ENCODE data around the gene TMUB2. TPM values are rescaled to one million over a fixed set of nuclear protein-coding genes. Genes with fewer than 3 reads are reported as not detected.
A peak's percentile ranks its signal among the peaks of the same experiment; 100 is the strongest.
"Not testable (repeated sequence)": the region's sequence is repeated elsewhere in the genome, so short reads cannot be mapped to it uniquely, and the experiment has no call there.

TMUB2 gene
- total RNA-seq (10 to 100 TPM; 41.9 to 59.0 (median 43.8) TPM), polyA plus RNA-seq (10 to 100 TPM; 26.8 to 49.4 (median 43.1) TPM)
- long read RNA-seq, donor 1, partial matches to known transcripts, result 7 of 14 reads
- long read RNA-seq, donor 1, other reads (novel, unspliced or antisense), result 0 of 14 reads
- long read RNA-seq, donor 2, partial matches to known transcripts, result 0 of 4 reads
- long read RNA-seq, donor 2, other reads (novel, unspliced or antisense), result 0 of 4 reads

- TF ChIP-seq CTCF (IDR thresholded peaks at IDR 0.05 in 8 of 11, conservative IDR thresholded peaks at IDR 0.05 in 3 of 11), result peak in 2 of 11 experiments; percentile 32
- TF ChIP-seq POLR2AphosphoS5 (IDR thresholded peaks at IDR 0.05), result peak; percentile 94 to 96 (median 96)
- TF ChIP-seq POLR2A (IDR thresholded peaks at IDR 0.05), result peak in 1 of 3 donors; percentile 65
- Histone ChIP-seq H3K4me1 (peaks cover 21 to 77% (median 46%) of the 10 kb centered on the region in 6 donors), H3K36me3 (peaks cover 0 to 53% (median 41%) of the 10 kb centered on the region in 6 donors), H3K27me3 (replicated peaks in 1 of 7) (no peaks in the 10 kb centered on the region), H3K27ac (peak within 1 kb of the TSS; percentile 96 to 100 (median 98)), H3K9me3 (no peaks in the 10 kb centered on the region), H3K4me3 (peak within 1 kb of the TSS; percentile 66 to 83 (median 79))
- WGBS, 5 donors, result 0 to 1% (median 0%) methylated on average over 38 to 50 of the region's 50 CpGs
- intact Hi-C loops (cut with DNase I; ENCODE audit: low total_unique reads), result no loop called here
- DNase-seq, result peak; percentile 99
Observed at GRCh38 chr17:44186307-44187130, at the start of gene TMUB2. TSS of gene TMUB2 (plus strand) at chr17:44186972. CDS start at chr17:44187709, 737 bp downstream.

DNA sequence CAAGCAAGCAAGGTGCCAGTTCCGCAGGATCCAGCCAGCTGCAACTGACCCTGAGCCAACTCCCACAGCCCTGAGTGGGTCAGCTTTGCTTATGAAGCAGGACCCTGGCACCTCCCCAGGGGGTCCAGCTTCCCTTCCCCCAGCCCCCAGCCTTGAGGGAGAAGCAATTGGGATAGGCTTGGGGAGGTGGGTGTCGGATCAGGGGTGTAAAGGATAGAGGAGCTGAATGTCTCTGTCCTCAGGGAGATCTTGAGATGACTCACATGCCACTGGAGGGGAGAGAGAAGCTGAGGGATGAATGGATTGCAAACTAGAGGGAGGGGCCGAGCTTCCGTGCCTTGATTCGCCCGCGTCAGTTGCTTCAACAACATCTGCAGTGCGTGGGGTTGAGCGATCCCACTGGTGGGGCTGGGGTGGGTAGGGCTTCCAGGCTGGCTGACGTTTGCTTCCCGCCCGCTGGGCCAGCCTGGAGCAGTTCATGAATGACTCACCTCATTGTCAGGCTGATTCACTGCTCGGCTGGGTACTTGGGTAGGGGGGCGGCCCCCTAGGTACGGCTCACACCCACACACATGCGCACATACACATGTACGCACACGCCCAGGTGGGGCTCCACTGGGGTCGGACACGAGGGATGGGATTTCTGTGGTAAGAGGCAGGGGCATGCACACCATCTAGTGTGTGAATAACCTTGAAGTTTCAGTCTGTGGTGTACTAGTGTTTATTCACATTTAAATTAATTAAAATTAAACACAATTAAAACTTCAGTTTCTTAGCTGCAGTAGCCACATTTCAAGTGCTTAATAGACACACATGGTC is 48.7 kb upstream of the TMUB2 start:
- WGBS, 5 donors, result 16 to 28% (median 24%) methylated on average over 15 to 20 of the region's 20 CpGs
- intact Hi-C loops (cut with DNase I; ENCODE audit: low total_unique reads), result no loop called here
- peak overlapping the region in 1 of 8 donors; percentile 11 for H3K27ac ChIP-seq
- peaks cover 0 to 34% (median 0%) of the 10 kb centered on the region in 7 donors for H3K27me3 ChIP-seq (replicated peaks in 1 of 7)
- peaks cover 3 to 34% (median 14%) of the 10 kb centered on the region in 6 donors for H3K4me1 ChIP-seq
- DNase-seq, result no peak
- TF ChIP-seq POLR2A (IDR thresholded peaks at IDR 0.05) (no peak), POLR2AphosphoS5 (IDR thresholded peaks at IDR 0.05) (peak in 2 of 3 donors; percentile 5 to 24)
- H3K4me3 ChIP-seq, result no peak overlapping the region
- H3K9me3 ChIP-seq, result no peaks in the 10 kb centered on the region
- H3K36me3 ChIP-seq, result no peaks in the 10 kb centered on the region

DNA sequence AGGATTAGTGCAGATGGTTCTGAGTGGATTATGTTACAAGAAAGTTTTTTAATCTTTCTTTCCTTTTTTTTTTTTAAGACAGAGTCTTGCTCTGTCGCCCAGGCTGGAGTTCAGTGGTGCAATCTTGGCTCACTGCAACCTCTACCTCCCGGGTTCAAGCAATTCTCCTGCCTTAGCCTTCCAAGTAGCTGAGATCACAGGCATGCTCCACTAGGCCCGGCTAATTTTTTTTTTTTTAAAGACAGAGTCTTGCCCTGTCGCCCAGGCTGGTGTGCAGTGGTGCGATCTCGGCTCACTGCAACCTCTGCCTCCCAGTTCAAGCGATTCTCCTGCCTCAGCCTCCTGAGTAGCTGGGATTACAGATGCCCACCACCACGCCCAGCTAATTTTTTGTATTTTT is 42.9 kb upstream of the TMUB2 start:
- DNase-seq; intact Hi-C loops (cut with DNase I; ENCODE audit: low total_unique reads); H3K4me3 ChIP-seq; H3K9me3 ChIP-seq: not testable (repeated sequence)
- Histone ChIP-seq H3K36me3 (peaks cover 0 to 22% (median 0%) of the 10 kb centered on the region in 6 donors), H3K27me3 (replicated peaks in 1 of 7) (peaks cover 0 to 17% (median 0%) of the 10 kb centered on the region in 7 donors), H3K27ac (peak overlapping the region in 1 of 8 donors; percentile 68), H3K4me1 (peaks cover 3 to 22% (median 14%) of the 10 kb centered on the region in 6 donors)
- WGBS, 5 donors, result 91 to 96% (median 94%) methylated on average over 8 of the region's 8 CpGs

- Histone ChIP-seq H3K9me3 (no peaks in the 10 kb centered on the region), H3K36me3 (peaks cover 0 to 22% (median 0%) of the 10 kb centered on the region in 6 donors), H3K4me3 (no peak overlapping the region), H3K27ac (peak overlapping the region in 3 of 8 donors; percentile 40 to 68 (median 56)), H3K27me3 (replicated peaks in 1 of 7) (peaks cover 0 to 7% (median 0%) of the 10 kb centered on the region in 7 donors), H3K4me1 (peaks cover 3 to 31% (median 15%) of the 10 kb centered on the region in 6 donors)
- TF ChIP-seq CTCF (IDR thresholded peaks at IDR 0.05 in 8 of 11, conservative IDR thresholded peaks at IDR 0.05 in 3 of 11) (no peak), POLR2AphosphoS5 (IDR thresholded peaks at IDR 0.05) (no peak), POLR2A (IDR thresholded peaks at IDR 0.05) (no peak)
- no peak for DNase-seq
- 79 to 96% (median 88%) methylated on average over 7 of the region's 7 CpGs for WGBS, 5 donors
- intact Hi-C loops (cut with DNase I; ENCODE audit: low total_unique reads), result no loop called here
Observed at GRCh38 chr17:44144966-44145739, 41.6 kb upstream of the TMUB2 start.

All from spleen (tissue), 13 donors.